Measurements from ENCODE around the gene STAM2. TPM values are rescaled to one million over a fixed set of nuclear protein-coding genes. Genes with fewer than 3 reads are reported as not detected.
A peak's percentile ranks its signal among the peaks of the same experiment; 100 is the strongest.
"Not testable (repeated sequence)": the region's sequence is repeated elsewhere in the genome, so short reads cannot be mapped to it uniquely, and the experiment has no call there.

The STAM2 gene
- total RNA-seq, 1 donor from 2014 or later, result 42.5 TPM

- TF ChIP-seq, protein P1, sequence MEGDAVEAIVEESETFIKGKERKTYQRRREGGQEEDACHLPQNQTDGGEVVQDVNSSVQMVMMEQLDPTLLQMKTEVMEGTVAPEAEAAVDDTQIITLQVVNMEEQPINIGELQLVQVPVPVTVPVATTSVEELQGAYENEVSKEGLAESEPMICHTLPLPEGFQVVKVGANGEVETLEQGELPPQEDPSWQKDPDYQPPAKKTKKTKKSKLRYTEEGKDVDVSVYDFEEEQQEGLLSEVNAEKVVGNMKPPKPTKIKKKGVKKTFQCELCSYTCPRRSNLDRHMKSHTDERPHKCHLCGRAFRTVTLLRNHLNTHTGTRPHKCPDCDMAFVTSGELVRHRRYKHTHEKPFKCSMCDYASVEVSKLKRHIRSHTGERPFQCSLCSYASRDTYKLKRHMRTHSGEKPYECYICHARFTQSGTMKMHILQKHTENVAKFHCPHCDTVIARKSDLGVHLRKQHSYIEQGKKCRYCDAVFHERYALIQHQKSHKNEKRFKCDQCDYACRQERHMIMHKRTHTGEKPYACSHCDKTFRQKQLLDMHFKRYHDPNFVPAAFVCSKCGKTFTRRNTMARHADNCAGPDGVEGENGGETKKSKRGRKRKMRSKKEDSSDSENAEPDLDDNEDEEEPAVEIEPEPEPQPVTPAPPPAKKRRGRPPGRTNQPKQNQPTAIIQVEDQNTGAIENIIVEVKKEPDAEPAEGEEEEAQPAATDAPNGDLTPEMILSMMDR (IDR thresholded peaks at IDR 0.05), result no peak
- Histone ChIP-seq H3K4me1 (peaks cover 6% of the 10 kb centered on the region), H3K4me3 (no peak overlapping the region), H3K36me3 (no peaks in the 10 kb centered on the region), H3K27me3 (no peaks in the 10 kb centered on the region), H3K27ac (no peak overlapping the region), H3K9me3 (no peaks in the 10 kb centered on the region)
- no peak for DNase-seq
- no peak for ATAC-seq
- intact Hi-C loops (cut with DNase I), result no loop called here
Measured at GRCh38 chr2:152201466-152201830, 25.9 kb upstream of the STAM2 start.

DNA sequence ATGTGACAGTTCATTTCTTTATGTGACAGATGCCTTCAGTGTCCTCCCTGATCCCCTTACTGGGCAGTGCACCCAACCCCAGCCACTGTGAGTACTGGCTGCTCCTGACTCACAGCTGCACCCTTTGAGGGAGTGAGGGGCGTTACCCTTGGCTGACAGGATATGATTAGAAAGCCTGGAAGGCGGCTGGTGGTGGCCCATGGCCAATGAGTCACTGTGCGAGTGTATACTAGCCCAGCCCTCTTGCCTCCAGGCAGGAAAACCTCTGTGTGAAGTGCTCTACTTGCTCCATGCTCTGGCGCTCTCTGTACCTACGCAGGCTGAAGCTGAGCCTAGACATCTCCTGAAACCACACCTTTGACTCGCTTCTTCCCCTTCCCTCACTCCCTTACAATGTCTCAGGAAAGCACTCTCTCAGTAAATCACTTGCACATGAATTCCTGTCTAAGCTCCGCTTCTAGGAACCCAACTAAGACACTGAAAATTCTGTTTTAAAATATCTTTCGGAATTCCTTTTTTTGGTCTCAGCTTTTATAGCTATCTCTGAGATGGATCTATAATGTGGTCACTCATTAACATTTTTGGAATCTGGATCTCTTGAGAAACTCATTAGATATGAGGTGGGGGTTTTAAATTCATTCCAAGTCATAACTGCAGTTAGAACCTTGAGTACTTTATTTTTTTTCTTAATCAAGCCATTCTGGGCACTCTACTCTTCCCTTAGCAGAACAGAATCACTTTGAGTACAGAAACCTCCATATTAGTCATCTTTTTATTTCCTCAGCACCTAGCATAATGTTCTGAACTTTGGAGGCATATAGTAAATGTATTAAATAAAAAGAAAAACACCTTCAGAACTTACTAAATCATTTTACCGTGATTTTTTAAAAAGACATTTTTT, 25.3 kb upstream of the STAM2 start:
- Histone ChIP-seq H3K36me3 (no peaks in the 10 kb centered on the region), H3K4me1 (peaks cover 6% of the 10 kb centered on the region), H3K9me3 (no peaks in the 10 kb centered on the region), H3K27me3 (no peaks in the 10 kb centered on the region), H3K4me3 (no peak overlapping the region), H3K27ac (no peak overlapping the region)
- intact Hi-C loops (cut with DNase I), result no loop called here
- TF ChIP-seq, protein P1 (IDR thresholded peaks at IDR 0.05), result no peak
- ATAC-seq (peak; percentile 97), DNase-seq (peak; percentile 80)

GRCh38 chr2:152200101-152200500, 24.5 kb upstream of the STAM2 start:
- intact Hi-C loops (cut with DNase I), result no loop called here
- Histone ChIP-seq H3K36me3 (no peaks in the 10 kb centered on the region), H3K27ac (no peak overlapping the region), H3K4me3 (no peak overlapping the region), H3K27me3 (no peaks in the 10 kb centered on the region), H3K9me3 (no peaks in the 10 kb centered on the region), H3K4me1 (peaks cover 6% of the 10 kb centered on the region)
- ATAC-seq (no peak), DNase-seq (no peak)
- TF ChIP-seq, protein P1 (IDR thresholded peaks at IDR 0.05), result no peak

GRCh38 chr2:152198499-152198898, 22.9 kb upstream of the STAM2 start:
- no peak overlapping the region for H3K27ac ChIP-seq
- TF ChIP-seq, protein P1 (IDR thresholded peaks at IDR 0.05), result no peak
- H3K27me3 ChIP-seq, result no peaks in the 10 kb centered on the region
- peaks cover 6% of the 10 kb centered on the region for H3K4me1 ChIP-seq
- H3K9me3 ChIP-seq, result no peaks in the 10 kb centered on the region
- H3K4me3 ChIP-seq, result no peak overlapping the region
- ATAC-seq, result no peak
- intact Hi-C loops (cut with DNase I), result no loop called here
- H3K36me3 ChIP-seq, result no peaks in the 10 kb centered on the region
- no peak for DNase-seq

DNA sequence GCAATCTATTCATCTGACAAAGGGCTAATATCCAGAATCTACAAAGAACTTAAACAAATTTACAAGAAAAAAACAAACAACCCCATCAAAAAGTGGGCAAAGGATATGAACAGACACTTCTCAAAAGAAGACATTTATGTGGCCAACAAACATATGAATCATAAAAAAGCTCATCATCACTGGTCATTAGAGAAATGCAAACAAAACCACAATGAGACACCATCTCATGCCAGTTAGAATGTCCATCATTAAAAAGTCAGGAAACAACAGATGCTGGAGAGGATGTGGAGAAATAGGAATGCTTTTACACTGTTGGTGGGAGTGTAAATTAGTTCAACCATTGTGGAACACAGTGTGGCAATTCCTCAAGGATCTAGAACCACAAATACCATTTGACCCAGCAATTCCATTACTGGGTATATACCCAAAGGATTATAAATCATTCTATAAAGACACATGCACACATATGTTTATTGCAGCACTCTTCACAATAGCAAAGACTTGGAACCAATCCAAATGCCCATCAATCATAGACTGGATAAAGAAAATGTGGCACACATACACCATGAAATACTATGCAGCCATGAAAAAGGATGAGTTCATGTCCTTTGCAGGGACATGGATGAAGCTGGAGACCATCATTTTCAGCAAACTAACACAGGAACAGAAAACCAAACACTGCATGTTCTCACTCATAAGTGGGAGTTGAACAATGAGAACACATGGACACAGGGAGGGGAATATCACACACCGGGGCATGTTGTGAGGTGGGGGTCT, 22.1 kb upstream of the STAM2 start:
- H3K9me3 ChIP-seq; H3K4me3 ChIP-seq; H3K4me1 ChIP-seq; H3K27ac ChIP-seq; H3K27me3 ChIP-seq; H3K36me3 ChIP-seq; ATAC-seq; intact Hi-C loops (cut with DNase I); DNase-seq: not testable (repeated sequence)

Data from upper lobe of right lung (tissue), 1 donor.